Fibroblast of skin of abdomen (primary cell): ENCODE results near the gene FSTL5.

Experiments used
- DNase-seq: peaks from one replicate; pipeline ENCODE4 v3.0.0-alpha.2; 2013

Gene FSTL5

DNA sequence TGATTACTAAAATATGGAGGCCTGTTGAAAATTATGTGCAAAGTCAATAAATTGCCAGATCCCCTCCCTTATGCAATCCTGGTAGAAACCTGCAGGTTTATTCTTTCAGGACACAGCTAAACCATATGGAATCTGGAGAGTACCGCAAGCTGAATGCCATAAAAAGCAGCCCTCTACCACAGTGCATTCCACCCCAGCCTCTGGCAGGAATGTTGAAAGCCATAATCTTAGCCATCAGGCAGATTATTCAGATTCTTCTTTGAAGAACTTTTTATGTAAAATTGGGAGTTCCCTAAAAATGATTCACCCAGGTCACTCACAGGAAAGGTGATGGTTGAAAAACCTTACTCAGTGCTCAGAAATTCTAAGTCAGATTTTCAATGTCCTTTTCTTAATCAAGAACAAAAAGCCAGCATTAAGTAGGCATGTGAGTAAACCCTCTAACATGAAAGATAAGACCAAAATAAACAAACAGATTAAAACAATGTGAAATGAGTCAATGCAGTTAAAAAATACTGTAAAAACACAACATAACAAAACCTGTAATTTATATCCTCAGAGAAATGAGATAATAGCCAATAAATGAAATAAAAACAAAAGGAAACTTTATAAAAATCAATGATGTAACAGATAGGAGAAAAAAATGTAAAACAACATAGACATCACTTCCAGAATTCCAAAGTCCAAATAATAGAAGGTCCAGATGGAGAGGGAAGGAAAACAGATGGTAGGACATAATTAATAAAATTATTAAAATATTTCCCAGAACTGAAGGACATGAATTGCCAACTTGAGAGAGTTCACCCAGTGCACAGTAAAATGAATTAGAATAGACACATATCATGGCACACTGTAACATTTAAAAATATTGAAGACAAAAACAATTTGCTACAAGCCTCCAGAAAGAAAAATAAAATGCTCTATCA lies 226.9 kb downstream of the FSTL5 start:
- peak; percentile 97 for DNase-seq

DNA sequence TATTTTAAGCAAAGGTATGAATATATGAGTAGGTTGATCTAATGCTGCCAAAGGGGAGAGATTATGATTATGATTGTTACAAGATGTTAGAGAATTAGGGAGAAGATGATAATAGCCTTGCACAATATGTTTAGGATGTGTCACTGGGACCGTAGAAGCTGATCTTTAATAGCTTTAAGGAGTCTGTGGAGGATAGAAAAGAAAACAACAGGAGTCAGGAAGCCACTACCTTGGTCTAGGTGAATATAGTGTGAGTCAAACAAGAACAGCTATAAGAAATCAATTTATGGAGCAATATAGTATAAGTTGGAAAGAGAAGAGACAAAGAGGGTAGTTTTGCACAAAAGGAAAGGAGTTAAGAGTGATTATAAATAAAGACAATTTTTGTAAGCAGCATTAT lies 232.7 kb downstream of the FSTL5 start:
- DNase-seq = no peak

DNA sequence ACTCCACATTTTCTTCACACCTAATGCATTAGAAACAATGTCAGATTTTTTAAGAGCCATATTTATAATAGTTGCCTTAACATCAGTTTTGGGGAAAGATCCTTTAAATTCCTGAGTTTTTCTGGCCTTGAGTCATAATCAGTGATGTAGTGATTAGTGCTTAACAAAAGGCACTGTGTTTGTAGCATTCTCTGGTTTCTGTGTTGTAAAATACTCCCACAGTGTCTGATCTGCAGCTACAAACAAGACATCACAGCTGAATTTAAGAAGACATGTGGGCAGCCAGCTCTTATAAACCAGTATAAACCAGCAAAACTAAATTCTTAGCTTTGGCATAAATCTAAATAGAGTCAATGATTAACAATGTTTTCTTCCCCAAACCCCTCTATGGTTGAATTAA lies 233.8 kb downstream of the FSTL5 start:
- DNase-seq = peak; percentile 53

DNA sequence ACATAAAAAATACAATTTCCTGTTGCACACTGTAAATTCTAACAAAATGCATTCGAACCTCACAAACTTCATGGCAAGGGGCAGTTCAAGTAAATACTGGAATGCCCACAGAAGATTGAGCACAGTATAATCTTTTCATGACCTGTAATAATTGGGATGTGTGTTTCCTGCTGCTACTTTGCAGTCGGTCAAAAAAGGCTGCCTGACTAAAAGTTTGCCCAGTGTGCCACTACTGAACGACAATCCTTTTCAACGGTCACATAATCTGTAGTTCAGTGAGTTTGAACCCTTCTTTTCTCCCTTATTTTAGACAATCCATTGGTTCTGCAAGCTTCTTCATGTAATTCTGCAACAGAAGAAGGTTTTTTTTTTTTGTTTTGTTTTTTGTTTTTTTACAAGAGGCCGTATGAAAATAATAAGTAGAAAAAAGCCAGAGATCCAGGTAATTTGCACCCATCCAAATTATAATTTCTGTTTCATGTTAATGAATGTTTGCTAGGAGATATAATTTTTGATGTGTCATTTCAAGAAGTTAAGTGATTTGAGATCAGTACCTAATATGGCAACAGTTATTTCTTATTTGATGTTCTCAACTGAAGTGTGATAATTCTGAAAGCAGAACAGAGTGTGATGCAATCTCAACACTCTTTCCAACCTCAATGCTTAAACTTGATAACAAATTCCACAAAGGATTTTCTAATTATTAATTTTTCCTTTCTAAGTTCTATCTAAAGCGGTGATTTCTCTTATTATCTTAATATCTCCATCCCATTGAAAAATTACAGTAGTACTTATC lies 237.6 kb downstream of the FSTL5 start:
- DNase-seq = no peak

DNA sequence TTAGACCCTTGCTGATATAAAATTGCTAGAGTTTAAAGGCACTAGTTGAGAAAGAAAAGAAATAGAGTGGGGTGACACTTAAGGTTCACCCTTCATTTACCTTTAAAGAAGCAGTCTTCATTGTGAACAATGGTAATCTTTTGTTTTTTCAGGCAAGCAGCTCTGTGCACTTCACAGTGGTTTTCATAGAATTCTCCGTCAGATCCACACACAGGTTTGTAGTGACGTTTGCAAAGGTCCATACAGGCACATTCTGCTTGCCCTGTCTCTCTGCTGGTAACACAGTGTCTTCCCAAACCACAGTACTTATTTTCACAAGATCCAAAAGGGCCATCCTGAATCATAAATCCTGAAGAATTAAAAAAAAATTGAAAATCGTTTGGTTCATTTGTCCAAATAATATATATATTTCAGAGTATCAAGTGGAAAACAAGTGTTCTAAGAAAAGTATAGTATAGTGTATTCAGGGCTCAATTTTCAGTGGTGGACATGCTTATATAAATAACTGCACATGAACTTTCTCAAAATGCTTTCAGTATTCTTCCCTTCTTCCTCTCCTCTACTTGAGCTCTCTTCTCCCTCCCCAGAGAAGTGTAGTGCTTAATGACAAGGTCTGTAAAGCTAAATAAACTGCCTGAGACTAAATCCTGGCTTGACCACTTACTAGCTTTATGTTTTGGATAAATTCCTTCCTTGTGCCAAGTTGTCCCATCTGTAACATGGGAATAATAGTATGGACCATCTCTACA lies 243.3 kb downstream of the FSTL5 start:
- DNase-seq = no peak

DNA sequence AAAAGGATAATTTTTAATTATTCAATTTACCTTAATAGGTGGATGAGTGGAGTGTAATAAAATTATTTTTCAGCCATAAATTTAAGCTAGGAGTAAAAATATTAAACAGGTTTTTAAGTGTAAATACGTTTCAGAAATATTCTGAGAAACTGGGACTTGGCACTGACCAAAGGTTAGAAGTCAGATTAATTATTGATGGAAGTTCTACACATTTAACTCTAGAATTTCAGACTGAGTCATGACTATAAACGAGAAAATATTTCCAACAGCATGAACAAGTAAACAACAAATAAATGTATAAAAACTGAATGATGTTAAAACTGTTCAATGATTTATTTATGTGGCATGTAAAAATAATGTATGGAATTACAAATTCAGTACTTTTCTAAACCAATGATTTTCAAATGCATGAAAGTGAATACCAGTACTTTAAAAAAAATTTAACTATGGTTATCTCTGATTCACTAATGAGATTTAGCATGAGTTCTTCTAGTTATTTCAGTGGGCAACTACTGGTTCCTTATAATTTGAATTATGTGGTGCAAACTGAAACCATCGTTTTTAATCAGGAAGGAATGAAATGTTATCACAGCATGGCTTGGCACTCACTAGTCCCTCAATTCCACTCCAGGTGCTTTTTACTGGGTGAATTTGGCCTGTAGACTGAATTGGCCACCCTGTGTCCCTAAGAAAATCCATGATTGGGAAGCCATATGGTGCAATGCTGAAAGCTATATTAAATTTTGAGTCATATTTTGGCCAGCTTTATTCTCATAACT lies 244.2 kb downstream of the FSTL5 start:
- DNase-seq = no peak

DNA sequence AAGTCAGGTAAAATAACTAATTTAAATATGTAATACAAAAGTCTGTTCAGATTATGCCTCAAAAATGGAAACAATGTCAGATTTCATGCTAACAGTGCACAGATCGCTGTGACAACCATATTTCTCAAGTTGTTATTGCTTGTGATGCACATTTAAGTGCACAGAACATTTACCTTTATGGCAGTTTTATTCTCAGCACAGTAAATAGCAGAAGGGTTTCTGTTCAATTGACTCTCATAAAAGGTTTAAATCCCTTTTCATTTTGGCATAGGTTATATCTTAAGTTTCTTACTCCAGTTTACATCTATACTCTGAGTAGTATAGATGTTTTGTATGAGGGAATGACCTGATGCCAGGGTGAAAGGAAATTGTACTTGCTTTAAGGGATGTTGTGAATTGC lies 247.8 kb downstream of the FSTL5 start:
- no peak for DNase-seq

DNA sequence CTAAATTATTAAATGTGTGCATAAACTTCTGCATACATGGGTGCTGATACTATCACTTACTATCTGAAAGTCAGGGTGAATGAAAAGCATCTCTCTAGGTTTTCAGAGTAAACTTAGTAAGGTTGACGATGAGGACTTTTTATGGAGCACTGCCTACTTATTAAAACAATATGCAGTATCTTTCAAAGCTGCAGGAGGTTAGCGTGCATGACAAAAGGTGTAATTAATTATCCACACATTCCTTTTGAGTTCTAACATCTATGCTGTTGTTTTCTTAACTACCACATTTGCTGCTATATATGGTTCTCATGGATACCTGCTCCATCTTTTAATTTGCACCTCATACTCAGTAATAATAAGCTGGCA lies 256.2 kb downstream of the FSTL5 start:
- DNase-seq = peak; percentile 52

DNA sequence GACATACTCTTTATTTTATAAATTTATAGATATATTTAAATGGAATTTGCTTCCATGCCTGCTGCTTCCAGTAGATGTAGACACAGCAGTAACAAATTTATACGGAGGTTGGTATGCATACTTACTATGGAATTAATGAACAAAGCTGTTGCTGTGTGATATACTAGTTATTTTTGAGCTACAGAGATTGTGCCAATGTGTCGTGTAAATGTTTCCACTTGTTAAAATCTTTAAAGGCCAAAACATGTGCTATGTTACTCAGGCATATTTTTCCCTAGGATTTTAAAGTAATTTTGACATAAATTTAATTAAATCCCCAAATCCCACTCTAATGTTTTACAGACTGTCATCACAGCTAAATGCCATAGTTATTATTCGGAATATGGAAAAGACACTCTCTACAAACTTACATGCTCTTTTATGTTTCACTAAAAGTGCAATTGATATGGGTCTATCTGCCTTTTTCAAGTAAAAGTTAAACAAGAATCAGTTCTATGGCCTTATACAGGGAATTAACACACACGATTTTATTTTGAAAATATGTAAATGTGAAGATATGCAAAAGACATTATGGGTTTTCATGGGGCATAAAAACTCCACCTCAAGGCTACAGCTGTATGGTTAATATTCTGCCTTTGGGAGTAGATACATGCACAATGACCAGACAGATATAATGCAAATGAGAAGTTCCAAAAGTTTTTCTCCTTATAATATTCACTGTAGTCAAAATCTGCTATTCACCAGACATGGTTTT lies 256.8 kb downstream of the FSTL5 start:
- peak; percentile 1 for DNase-seq

DNA sequence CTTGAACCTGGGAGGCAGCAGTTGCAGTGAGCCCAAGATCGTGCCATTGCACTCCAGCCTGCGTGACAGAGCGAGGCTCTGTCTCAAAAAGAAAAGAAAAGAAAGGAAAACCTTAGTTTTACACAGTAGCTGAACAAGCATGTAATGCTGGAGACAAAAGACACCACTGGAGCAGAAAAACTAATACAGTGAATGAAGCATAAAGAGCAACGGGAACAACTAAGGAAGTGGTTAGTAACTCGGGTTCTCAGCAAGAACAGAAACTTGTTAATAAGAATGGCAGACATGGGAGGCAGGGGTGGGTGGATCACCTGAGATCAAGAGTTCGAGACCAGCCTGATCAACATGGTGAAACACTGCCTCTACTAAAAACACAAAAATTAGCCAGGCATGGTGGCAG lies 263.7 kb downstream of the FSTL5 start:
- DNase-seq = no peak

DNA sequence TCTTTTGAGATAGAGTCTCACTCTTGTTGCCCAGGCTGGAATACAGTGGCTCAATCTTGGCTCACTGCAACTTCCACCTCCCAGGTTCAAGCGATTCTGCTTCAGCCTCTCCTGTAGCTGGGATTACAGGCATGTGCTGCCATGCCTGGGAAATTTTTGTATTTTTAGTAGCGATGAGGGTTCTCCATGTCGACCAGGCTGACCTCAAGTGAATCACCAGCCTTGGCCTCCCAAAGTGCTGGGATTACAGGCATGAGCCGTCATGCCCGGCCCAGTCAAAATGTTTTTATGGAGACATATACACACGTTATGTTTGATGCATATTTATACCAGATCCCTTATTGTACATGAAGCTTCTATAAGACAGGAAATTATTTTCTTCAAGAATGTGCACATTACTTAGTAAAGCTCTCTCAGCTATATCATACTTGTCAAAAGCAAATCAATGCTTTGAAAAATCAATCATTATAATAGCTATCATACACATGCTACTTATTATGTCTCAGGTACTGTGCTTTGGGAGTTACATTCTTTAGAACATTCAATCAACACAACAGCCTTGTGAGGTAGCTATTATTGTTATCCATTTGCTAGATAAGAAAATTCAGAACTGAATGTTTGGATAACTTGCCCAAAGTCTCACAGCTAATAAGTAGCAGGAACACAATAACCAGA lies 269.2 kb downstream of the FSTL5 start:
- no peak for DNase-seq

DNA sequence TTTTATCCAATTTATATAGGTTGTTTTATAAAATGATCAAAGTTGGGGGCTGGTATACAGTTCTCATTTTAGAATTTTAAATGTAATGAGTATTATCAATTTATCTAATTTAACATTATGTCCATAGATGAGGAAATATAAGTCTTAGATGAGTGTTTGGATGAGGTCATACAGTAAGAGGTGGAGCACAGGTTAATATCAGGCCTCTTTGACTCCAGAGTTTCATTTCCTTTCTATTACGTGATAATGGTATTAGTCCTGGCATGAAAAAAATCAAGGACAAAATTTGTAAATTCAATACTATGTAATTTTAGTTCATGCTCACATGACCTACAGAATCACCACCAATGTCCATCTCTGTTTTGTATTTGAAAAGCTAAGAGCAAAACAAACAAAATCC lies 269.8 kb downstream of the FSTL5 start:
- DNase-seq = no peak

DNA sequence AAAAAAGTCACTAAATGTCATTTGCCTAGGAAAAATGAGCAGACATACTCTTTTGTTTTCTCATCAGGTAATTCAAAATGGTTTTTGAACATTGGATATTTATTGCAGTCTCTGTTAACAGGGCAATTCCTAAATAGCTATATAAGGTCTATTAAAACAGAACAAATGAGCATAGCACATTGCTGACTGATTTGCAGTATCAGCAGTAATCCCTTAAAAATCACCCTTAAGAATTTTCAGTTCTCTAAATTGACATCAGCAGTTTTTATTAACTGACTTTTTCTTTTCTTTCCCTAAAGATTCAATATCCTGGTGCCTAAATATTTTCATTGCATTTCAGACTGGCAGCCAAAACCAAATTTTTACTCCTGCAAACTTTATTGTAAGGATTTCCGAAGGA lies 270.2 kb downstream of the FSTL5 start:
- DNase-seq = no peak

DNA sequence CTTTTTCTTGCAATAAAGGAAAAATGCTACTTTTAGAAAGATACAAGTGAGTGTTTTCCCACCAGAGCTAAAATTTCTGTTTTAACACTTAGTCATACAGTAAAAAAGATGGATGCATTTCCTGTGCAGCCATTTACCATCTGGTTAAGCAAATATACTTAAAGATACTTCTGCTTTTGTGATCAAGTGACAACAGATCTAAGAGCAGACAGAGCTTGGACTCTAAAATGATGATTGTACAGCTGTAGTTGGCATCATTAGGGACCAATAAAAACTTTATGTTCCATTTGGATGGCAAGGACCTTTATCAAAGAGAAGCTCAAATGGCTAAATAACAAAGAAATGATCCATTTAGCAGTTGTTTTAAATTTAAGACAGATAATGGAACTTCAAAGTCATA lies 270.8 kb downstream of the FSTL5 start:
- DNase-seq = no peak

DNA sequence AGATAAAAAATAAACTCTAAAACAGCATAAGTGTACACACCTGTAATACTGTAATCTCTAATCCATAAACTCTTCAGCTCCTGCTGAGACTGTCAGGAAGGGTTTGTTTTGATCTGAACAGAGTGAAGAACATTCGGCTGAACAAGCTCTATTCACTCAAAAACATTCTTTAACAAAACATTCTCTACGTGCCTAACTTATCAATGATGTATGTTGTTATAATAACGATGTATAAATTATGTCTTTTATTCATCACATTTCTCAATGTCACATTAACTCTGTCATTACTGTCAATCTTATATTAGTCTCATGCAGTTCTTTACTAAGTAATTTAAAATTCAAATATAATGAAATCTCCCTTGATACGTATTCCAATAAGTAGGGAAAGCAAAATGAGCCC lies 280.6 kb downstream of the FSTL5 start:
- DNase-seq = no peak

DNA sequence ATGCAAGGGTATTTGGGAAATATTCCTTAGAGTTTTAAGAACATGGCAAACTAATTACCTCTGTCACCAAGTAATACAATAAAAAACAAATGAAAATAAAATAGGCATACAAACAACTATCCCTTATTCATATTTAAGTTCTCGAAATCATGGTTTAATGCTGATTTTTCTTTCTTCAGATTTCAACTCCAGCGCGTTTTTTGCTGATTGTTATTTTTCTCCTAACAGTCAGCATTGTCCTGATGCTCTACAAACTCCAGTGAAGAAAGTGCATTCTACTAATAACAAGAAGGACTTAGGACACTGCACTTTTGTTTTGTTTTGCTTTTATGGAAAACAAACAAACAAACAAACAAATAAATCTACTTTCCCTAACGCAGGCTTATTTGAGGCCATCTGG lies 282.4 kb downstream of the FSTL5 start:
- DNase-seq = no peak

DNA sequence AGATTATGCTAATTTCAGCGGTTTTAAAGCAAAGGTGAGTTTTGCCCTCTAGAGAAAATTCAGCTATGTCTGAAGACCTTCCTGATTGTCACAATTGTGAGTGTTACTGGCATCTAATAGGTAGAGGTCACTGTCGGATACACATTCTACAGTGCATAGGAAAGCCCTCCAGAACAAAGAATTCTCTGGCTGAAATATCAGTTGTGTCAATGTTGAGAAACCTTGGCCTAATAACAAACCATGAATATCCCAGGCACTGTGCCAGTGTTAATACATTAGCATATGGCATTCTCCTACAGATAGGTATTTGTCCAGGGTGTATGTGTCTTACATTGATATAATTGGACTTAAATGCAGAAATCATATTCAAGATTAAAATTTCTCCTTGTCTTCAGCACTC lies 294.3 kb downstream of the FSTL5 start:
- DNase-seq = no peak

DNA sequence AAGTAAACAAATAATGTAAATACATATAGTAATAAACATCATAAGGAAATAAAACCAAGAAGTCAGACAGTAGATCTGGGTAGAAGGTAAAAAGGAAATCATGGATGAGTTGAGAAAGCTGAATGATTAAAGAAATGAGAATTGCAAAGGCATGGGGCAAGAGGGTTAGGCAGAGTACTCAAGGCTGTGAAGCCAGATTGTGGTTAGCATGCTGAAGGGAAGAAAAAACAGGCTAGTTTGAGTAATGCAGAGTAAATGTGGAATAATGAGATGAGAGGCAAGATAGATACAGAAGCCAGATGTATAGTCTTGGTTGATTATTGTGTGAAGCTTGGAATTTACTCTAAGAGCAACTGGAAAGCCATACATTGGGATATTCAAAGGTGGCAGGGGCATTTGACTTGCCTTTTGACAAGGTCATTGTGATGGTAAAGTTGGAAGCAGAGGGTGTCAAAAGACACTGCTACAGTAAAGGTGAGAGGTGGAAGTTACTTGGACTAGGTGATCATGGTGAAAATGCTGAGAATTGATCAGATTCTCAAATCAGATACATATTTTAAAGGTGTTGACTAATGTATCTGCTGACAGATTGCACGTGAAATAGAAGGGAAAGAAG lies 307.0 kb downstream of the FSTL5 start:
- peak; percentile 29 for DNase-seq

DNA sequence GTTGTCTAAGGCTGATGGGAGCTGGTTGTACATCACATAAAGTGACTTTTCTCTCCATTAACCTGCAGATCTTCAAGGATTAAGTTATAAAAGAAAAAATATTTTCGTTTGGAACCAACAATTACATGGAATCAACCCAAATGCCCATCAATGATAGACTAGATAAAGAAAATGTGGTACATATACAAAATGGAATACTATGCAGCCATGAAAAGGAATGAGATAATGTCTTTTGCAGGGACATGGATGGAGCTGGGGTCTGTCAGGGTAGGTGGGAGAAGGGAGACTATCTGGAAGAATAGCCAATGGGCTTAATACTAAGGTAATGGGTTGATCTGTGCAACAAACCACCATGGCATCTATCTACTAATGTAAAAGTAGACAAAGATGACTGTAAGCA lies 313.2 kb downstream of the FSTL5 start:
- DNase-seq = no peak

DNA sequence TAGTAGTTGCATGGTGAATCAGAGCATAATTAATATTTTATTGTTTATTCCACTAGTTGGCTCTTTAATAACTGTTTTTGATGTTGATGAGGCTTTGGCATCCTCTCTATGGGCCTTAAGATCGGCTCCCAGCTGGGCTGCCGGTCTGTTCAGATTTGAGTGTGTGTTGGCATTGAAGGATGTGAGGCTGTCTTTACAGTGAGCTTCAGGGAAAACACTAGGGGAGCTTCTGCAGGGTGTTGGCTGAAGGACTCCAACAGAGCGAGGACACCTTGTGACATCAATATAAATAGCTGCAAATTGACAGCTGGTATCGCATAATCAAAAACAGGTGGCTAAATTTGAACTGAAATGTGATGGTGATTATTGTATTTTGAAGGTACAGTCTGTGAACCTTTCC lies 322.0 kb downstream of the FSTL5 start:
- no peak for DNase-seq

DNA sequence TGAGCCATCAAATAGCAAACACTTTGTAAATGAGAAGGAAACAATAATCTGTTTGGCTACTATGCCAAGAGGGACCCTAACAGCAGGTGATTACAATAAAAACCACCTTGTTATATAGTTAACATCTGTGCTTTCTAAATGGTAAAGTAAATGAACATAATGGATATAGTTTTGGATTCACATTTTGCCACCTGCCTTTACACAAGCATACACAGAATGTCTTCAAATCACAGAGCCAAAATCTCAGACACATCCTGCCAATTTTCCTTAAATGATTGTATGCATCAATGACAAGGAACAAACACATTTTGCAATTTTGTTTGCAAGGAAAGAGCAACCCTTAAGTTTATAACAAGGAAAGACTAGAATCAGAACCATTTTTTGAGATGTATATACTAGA lies 334.2 kb downstream of the FSTL5 start:
- no peak for DNase-seq
